ENCODE results near the gene DOCK9. TPM values are rescaled to one million over a fixed set of nuclear protein-coding genes. Genes with fewer than 3 reads are reported as not detected.

Gene DOCK9
- total RNA-seq, 4 donors from 2014 or later, result 78.7 to 306 (median 142) TPM

DNA sequence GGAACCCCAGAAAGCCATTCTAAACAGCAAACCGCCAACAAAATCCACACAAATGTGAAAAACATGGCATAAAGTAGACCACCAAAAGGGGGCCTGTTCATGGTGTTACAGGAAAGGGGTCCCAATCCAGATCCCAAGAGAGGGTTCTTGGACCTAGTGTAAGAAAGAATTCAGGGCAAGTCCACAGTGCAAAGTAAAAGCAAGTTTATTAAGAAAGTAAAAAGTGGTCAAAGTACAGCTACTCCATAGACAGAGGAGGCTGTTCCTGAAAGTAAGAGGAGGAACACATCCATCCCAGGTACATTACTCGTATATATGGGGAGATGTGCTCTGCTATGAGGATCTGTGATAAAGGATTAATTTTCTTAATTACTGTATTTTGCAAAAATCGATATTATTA lies 157.6 kb downstream of the DOCK9 start:
- TF ChIP-seq, protein P1, sequence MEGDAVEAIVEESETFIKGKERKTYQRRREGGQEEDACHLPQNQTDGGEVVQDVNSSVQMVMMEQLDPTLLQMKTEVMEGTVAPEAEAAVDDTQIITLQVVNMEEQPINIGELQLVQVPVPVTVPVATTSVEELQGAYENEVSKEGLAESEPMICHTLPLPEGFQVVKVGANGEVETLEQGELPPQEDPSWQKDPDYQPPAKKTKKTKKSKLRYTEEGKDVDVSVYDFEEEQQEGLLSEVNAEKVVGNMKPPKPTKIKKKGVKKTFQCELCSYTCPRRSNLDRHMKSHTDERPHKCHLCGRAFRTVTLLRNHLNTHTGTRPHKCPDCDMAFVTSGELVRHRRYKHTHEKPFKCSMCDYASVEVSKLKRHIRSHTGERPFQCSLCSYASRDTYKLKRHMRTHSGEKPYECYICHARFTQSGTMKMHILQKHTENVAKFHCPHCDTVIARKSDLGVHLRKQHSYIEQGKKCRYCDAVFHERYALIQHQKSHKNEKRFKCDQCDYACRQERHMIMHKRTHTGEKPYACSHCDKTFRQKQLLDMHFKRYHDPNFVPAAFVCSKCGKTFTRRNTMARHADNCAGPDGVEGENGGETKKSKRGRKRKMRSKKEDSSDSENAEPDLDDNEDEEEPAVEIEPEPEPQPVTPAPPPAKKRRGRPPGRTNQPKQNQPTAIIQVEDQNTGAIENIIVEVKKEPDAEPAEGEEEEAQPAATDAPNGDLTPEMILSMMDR (IDR thresholded peaks at IDR 0.05; ENCODE audit: low read depth), result no peak

DNA sequence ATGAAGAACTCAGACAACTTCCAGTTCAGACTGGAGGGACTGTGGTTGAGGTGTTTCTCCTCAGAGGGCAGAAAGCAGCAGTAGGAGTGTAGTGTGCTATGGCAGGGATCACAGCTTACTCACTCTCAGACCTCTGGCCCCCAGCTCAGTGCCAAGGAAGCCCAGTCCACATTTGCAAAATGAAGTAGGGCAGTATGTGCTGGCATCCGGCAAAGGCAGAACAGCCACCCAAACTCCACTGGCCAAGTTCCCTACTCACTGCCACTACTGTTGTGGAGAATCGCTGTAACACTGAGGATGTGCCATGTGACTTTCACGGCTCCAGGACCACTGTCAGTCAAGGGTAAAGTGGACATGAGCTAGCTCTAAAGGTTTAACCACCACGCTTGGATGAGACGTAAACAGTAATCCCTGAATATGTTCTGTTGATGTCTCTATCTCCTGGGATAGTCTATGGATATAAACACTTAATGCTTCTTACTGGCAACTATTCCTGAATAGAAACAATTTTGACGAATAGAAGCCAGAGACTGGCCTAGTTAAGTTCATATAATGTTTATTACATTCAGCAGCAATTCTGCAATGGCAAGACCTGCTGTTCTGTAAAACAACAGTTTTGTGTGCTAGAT lies 158.4 kb downstream of the DOCK9 start:
- TF ChIP-seq, protein P1 (IDR thresholded peaks at IDR 0.05; ENCODE audit: low read depth), result no peak

DNA sequence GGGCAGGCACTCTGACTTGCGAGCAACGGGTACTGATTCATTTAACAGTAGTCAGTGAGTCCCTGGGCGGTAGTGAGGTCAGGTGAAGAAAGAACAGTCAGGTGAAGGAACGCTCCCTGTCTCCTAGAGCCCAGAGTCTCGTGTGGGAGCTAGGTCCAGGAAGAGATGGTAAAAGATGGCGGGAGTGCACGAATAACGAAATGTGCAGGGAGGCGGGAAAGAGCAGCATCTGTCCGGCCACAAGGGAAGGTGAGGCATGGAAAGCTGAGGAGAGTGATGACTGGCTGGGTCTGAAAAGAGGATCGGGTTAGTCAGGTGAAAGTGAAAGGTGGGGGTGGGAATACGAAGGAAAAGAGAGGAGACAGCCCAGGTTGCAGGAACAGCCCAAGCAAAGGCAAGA lies 161.5 kb downstream of the DOCK9 start:
- TF ChIP-seq, protein P1 (IDR thresholded peaks at IDR 0.05; ENCODE audit: low read depth), result no peak

DNA sequence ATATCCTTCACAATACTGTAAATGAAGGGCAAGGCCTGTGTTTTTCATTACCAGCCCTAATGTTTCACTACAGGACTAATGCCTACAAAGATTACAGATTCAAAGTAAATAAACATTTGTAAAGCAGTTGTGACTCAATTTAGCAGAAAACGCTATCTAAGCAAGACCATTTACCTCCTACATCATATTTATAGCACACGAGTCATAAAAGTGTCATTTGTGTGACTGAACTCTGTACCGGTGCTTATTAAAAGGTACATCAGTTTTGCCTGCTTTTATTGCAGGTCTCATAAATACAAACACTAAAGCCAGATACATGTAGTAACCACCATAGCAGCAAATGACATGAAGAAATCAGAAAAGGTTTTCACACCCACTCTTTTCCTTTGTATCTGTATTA lies 163.9 kb downstream of the DOCK9 start:
- TF ChIP-seq, protein P1 (IDR thresholded peaks at IDR 0.05; ENCODE audit: low read depth), result no peak

DNA sequence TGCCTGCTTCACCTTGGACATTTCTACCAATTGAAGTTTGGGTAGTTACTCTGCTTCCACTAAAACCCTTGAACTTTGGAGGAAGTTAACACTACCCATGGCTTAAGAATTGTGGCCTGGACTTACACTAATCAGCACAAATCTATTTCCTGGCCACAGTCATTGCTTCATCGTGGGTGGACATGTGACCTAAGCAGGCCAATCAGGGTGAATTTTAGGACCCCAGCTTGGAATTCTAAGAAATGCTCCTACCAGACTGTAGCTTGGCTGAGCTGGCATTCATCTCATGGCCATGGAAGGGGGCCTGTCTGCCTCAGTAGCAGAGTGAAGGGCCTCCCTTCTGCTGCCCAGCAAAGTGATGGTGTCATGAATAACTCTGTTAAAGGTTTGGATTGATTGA lies 167.1 kb downstream of the DOCK9 start:
- TF ChIP-seq, protein P1 (IDR thresholded peaks at IDR 0.05; ENCODE audit: low read depth), result no peak

DNA sequence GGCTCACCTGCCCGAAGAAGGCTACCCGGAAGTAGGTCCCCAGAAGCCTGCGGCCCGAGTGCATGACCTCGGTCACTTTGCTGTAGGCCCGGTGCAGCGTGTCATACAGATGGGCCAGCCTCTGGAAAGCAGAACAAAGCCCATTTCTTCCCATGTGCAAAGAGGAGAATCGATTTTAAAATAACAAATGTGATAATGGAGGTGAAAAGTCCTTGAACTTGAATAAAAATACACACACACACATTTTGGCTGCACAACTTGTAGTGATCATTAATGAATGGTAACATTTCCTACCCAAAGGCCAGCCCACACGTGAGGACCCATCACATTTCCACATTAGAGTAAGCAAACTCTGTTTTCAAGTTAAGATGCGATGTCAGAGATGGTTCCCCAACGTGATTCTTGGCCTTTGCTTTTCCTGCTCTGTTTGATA lies 168.5 kb downstream of the DOCK9 start:
- TF ChIP-seq, protein P1 (IDR thresholded peaks at IDR 0.05; ENCODE audit: low read depth), result no peak

DNA sequence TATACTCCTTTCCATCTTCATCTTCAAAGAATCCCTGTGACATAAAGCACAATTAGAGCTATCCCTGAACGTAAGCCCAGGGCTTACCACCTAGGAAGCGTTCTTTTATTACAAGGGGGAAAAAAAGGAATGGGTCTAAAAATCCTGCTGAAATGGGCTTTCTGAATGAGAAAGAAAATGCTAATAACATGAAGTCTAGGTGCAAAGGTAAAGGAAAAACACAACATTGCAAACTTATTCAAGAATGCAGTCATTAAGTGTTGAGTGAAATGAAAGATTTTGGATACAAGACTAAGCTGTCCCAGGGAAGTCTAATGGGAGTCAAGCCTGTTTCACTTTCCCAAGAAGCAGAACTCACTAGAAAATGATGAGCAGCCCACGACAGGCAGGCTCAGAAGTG lies 170.1 kb downstream of the DOCK9 start:
- TF ChIP-seq, protein P1 (IDR thresholded peaks at IDR 0.05; ENCODE audit: low read depth), result no peak
